ENCODE measurements around the gene PAX9.
"Not testable (repeated sequence)": the region's sequence is repeated elsewhere in the genome, so short reads cannot be mapped to it uniquely, and the experiment has no call there.

PAX9 gene

GRCh38 chr14:36676236-36676635, 14.6 kb downstream of the PAX9 start:
- no peaks in the 10 kb centered on the region for H4K20me1 ChIP-seq
- H3K27me3 ChIP-seq = no peaks in the 10 kb centered on the region
- peaks cover 0 to 8% (median 0%) of the 10 kb centered on the region in 10 experiments; a peak in 4 of 20 replicates for H3K4me1 ChIP-seq
- TF ChIP-seq Cebpa-rat (IDR thresholded peaks at IDR 0.05) = no peak
- H3K9ac ChIP-seq = no peak overlapping the region
- no peaks in the 10 kb centered on the region for H3K9me3 ChIP-seq (replicated peaks in 1 of 11)
- H3K27ac ChIP-seq = no peak overlapping the region
- no peak overlapping the region for H3K4me2 ChIP-seq
- no peak overlapping the region for H3K4me3 ChIP-seq
- H3K36me3 ChIP-seq = no peaks in the 10 kb centered on the region

- Histone ChIP-seq H3K27ac (no peak overlapping the region), H3K9me3 (replicated peaks in 1 of 11) (no peaks in the 10 kb centered on the region), H3K27me3 (no peaks in the 10 kb centered on the region), H3K4me1 (peaks cover 0 to 8% (median 0%) of the 10 kb centered on the region in 10 experiments; a peak in 4 of 20 replicates), H3K4me3 (no peak overlapping the region), H4K20me1 (no peaks in the 10 kb centered on the region), H3K4me2 (no peak overlapping the region), H3K36me3 (no peaks in the 10 kb centered on the region), H3K9ac (no peak overlapping the region)
- TF ChIP-seq Cebpa-rat (IDR thresholded peaks at IDR 0.05) = no peak
These were observed 20.7 kb downstream of the PAX9 start for GRCh38 chr14:36682338-36682737.

GRCh38 chr14:36683083-36683724, 21.5 kb downstream of the PAX9 start:
- no peaks in the 10 kb centered on the region for H3K27me3 ChIP-seq
- H3K9me3 ChIP-seq (replicated peaks in 1 of 11) = no peaks in the 10 kb centered on the region
- H3K27ac ChIP-seq = no peak overlapping the region
- no peak overlapping the region for H3K9ac ChIP-seq
- H3K36me3 ChIP-seq = no peaks in the 10 kb centered on the region
- H3K4me1 ChIP-seq = peaks cover 0 to 2% (median 0%) of the 10 kb centered on the region in 10 experiments; a peak in 4 of 20 replicates
- no peak overlapping the region for H3K4me2 ChIP-seq
- TF ChIP-seq Cebpa-rat (IDR thresholded peaks at IDR 0.05) = no peak
- no peaks in the 10 kb centered on the region for H4K20me1 ChIP-seq
- no peak overlapping the region for H3K4me3 ChIP-seq

- H3K4me2 ChIP-seq = no peak overlapping the region
- H3K27ac ChIP-seq = no peak overlapping the region
- H3K36me3 ChIP-seq = no peaks in the 10 kb centered on the region
- H3K27me3 ChIP-seq = no peaks in the 10 kb centered on the region
- H3K9me3 ChIP-seq (replicated peaks in 1 of 11) = 0 out of 22 replicates have a peak, but pooled peaks cover 0 to 4% (median 0%) of the 10 kb centered on the region in 11 experiments
- no peak for TF ChIP-seq Cebpa-rat (IDR thresholded peaks at IDR 0.05)
- no peak overlapping the region for H3K4me3 ChIP-seq
- no peaks in the 10 kb centered on the region for H3K4me1 ChIP-seq
- no peak overlapping the region for H3K9ac ChIP-seq
- no peaks in the 10 kb centered on the region for H4K20me1 ChIP-seq
These were observed 23.3 kb downstream of the PAX9 start for GRCh38 chr14:36684946-36685345.

GRCh38 chr14:36690311-36691040, 28.8 kb downstream of the PAX9 start:
- TF ChIP-seq Cebpa-rat (IDR thresholded peaks at IDR 0.05) = no peak
- no peaks in the 10 kb centered on the region for H3K4me1 ChIP-seq
- H3K36me3 ChIP-seq = no peaks in the 10 kb centered on the region
- H3K4me2 ChIP-seq = no peak overlapping the region
- H3K9me3 ChIP-seq (replicated peaks in 1 of 11) = peaks cover 0 to 8% (median 0%) of the 10 kb centered on the region in 11 experiments; a peak in 1 of 22 replicates
- H4K20me1 ChIP-seq = no peaks in the 10 kb centered on the region
- H3K27me3 ChIP-seq = no peaks in the 10 kb centered on the region
- no peak overlapping the region for H3K9ac ChIP-seq
- H3K27ac ChIP-seq = no peak overlapping the region
- H3K4me3 ChIP-seq = no peak overlapping the region

- not testable (repeated sequence) for H3K36me3 ChIP-seq, H4K20me1 ChIP-seq
These were observed 37.8 kb downstream of the PAX9 start for GRCh38 chr14:36699420-36699819.

GRCh38 chr14:36700651-36701050, 39.0 kb downstream of the PAX9 start:
- H3K4me2 ChIP-seq = no peak overlapping the region
- no peak overlapping the region for H3K4me3 ChIP-seq
- H3K9ac ChIP-seq = no peak overlapping the region
- no peaks in the 10 kb centered on the region for H3K27me3 ChIP-seq
- no peak overlapping the region for H3K27ac ChIP-seq
- H4K20me1 ChIP-seq = no peaks in the 10 kb centered on the region
- H3K36me3 ChIP-seq = no peaks in the 10 kb centered on the region
- H3K4me1 ChIP-seq = no peaks in the 10 kb centered on the region
- H3K9me3 ChIP-seq (replicated peaks in 1 of 11) = peaks cover 0 to 10% (median 0%) of the 10 kb centered on the region in 11 experiments; a peak in 2 of 22 replicates
- TF ChIP-seq Cebpa-rat (IDR thresholded peaks at IDR 0.05) = no peak

More at GRCh38 chr14:36699420-36699819, 37.8 kb downstream of the PAX9 start:
- H3K9me3 ChIP-seq (replicated peaks in 1 of 11); H3K9ac ChIP-seq; H3K4me2 ChIP-seq; H3K27ac ChIP-seq; H3K4me3 ChIP-seq; H3K4me1 ChIP-seq; H3K27me3 ChIP-seq: not testable (repeated sequence)

GRCh38 chr14:36701132-36701531, 39.5 kb downstream of the PAX9 start:
- no peak overlapping the region for H3K27ac ChIP-seq
- H3K27me3 ChIP-seq = no peaks in the 10 kb centered on the region
- no peak overlapping the region for H3K4me3 ChIP-seq
- H3K36me3 ChIP-seq = no peaks in the 10 kb centered on the region
- peaks cover 0 to 10% (median 0%) of the 10 kb centered on the region in 11 experiments; a peak in 2 of 22 replicates for H3K9me3 ChIP-seq (replicated peaks in 1 of 11)
- no peak for TF ChIP-seq Cebpa-rat (IDR thresholded peaks at IDR 0.05)
- no peaks in the 10 kb centered on the region for H4K20me1 ChIP-seq
- H3K9ac ChIP-seq = no peak overlapping the region
- no peaks in the 10 kb centered on the region for H3K4me1 ChIP-seq
- no peak overlapping the region for H3K4me2 ChIP-seq

- H3K27me3 ChIP-seq = no peaks in the 10 kb centered on the region
- TF ChIP-seq Cebpa-rat (IDR thresholded peaks at IDR 0.05) = no peak
- no peak overlapping the region for H3K4me2 ChIP-seq
- no peak overlapping the region for H3K27ac ChIP-seq
- no peak overlapping the region for H3K9ac ChIP-seq
- no peak overlapping the region for H3K4me3 ChIP-seq
- H3K36me3 ChIP-seq = no peaks in the 10 kb centered on the region
- H3K9me3 ChIP-seq (replicated peaks in 1 of 11) = peaks cover 0 to 10% (median 0%) of the 10 kb centered on the region in 11 experiments; a peak in 2 of 22 replicates
- no peaks in the 10 kb centered on the region for H3K4me1 ChIP-seq
- H4K20me1 ChIP-seq = no peaks in the 10 kb centered on the region
These were observed 40.8 kb downstream of the PAX9 start for GRCh38 chr14:36702474-36702873.

- H3K27me3 ChIP-seq = no peaks in the 10 kb centered on the region
- H3K27ac ChIP-seq = no peak overlapping the region
- H3K4me1 ChIP-seq = no peaks in the 10 kb centered on the region
- no peaks in the 10 kb centered on the region for H3K36me3 ChIP-seq
- no peak for TF ChIP-seq Cebpa-rat (IDR thresholded peaks at IDR 0.05)
- no peak overlapping the region for H3K9ac ChIP-seq
- H4K20me1 ChIP-seq = no peaks in the 10 kb centered on the region
- H3K4me2 ChIP-seq = no peak overlapping the region
- no peaks in the 10 kb centered on the region for H3K9me3 ChIP-seq (replicated peaks in 1 of 11)
- H3K4me3 ChIP-seq = no peak overlapping the region
These were observed 45.9 kb downstream of the PAX9 start for GRCh38 chr14:36707570-36707969.
